GM19043 (cell line): ENCODE data around the gene UBE4A.
"Not testable (repeated sequence)": the region's sequence is repeated elsewhere in the genome, so short reads cannot be mapped to it uniquely, and the experiment has no call there.

Source experiments
- ATAC-seq: cut with Tn5 transposase; IDR thresholded peaks from one replicate; pipeline ENCODE4 v1.9.1; 2021; ENCODE audit warnings: low read depth; ENCODE audit not compliant: unreplicated experiment

Gene UBE4A

DNA sequence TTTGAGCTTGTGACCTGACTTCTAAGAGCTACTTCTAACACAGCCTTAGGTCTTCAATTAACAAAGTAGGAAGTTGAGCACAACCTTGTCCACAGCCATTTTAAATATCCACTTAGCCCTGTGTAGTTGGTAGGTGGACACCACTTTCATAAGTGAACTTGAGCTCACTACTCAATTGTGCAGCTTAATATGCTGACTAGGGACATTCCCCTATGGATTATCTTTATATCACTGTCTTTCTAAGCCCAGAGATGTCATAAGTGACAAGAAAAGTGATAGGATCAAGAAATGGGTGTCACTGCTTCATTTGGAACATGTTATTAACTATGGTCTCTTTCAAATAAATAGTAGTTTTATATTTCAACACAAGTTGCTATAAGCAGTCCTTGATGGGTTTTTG lies 38.0 kb downstream of the UBE4A start:
- ATAC-seq, result no peak

DNA sequence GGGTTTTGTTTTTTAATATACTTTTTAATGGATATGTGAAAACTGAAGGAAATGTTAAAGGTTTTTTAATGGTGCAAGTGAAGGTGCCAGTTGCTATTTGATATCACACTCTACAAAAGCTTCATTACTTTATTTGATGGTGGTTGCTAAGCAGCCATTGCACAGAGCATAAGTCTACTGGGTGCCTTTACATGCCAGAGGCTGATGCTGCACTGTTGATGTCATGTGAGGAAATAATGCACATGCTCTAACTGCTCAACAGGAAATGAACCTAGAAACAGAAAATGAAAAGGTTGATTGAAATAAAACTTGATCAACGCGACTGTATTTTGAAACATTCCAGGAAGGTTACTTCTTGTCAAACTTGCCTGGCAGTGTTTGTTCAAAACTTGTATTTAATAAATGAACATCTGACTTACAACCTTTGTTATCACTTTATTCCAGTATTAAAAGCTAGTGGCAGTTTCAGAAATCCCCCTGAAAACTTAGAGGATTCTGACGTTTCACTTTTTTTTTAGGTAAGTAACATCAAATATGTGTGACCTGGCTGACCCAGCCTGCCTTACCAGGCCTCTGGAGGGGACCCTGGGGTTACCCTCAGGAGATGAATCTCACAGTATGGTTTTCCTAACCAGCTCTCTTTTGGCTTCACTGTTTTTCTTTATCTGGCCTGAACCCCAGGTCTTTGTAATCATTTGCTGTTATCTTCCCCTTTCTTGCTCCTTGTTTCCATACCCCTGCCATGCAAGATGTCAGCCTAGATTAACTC lies 39.6 kb downstream of the UBE4A start:
- no peak for ATAC-seq

DNA sequence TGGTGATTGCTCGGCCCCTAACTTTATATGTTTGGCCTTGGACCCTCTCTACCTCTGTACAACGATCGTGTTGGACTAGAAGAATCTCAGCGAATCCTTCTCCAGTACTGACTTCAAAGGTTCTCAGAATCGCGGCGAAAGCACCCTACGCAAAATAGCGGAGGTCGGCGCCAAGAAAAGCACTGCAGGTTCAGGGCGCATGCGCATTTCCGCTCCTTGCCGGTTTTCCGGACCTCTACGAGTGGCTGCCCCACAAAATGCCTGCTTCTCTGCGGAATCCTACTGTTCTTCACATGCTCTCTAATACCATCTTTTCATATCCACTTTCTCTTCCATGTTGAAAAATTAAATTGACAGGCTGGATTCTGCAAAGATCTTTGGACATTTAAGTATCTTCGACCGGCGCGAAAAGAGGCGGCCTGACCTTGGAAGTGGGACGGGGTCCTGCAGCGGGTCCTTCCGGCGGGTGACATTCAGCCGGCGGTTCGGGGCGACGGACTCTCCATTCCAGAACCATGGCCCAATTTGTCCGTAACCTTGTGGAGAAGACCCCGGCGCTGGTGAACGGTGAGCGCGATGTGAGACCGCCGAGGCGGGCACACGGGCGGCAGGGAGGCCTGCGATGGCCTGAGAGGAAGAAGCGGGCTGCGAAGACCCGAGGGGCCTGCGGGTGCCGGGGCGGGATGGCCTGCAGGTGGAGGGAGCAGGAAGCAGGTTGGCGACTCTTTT lies 41.9 kb downstream of the UBE4A start, which contains the start of gene ATP5MG:
Gene ATP5MG (plus strand): TSS at position 456 of the 729 bp plus-strand sequence. CDS start 60 bp downstream, at position 516.
- ATAC-seq, result no peak

DNA sequence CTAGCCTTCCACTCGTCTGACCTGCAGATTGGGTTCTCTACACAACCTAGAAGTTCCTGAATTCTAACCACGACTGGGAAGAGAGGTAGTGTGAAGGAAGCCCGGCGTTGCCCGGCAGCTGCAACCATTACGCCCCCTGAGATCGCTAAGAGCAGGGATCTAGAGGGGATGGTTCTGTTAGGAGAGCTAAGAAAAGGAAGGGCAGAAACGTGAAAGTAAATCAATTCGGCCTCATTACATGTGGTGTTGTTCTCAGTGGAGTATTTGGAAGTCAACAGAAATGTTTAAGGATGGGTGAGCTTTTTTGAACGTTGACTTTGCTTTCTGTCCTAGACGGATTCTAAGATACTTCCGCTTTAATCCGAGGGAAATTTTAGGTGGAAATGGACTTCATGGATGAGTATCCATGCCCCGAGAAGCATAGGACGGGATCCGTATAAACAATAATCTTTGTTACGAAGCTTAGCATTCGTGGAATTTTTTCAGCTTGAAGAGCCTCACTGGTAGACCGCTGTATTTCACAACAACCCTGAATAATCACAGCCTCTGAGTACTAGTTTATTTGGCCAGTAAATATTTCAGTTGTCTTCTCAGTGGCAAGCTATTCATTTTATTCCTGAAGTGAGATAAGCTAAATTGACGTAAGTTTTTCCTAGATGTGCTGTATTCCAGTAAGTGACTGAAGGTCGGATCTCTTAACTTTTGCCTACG lies 42.6 kb downstream of the UBE4A start:
- no peak for ATAC-seq

DNA sequence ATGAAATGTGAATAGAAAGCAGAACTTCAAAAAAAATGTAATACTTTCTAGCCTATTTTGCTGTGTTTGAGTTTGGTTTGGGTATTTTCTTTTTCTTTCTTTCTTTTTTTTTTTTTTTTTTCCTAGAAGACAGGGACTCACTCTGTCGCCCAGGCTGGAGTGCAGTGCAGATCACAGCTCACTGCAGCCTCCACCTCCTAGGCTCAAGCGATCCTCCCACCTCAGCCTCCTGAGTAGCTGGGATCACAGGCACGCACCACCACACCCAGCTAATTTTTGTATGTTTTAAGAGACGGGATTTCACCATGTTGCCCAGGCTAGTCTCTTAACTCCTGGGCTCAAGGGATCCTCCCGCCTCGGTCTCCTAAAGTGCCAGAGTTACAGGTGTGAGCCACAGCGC lies 43.2 kb downstream of the UBE4A start:
- not testable (repeated sequence) for ATAC-seq

DNA sequence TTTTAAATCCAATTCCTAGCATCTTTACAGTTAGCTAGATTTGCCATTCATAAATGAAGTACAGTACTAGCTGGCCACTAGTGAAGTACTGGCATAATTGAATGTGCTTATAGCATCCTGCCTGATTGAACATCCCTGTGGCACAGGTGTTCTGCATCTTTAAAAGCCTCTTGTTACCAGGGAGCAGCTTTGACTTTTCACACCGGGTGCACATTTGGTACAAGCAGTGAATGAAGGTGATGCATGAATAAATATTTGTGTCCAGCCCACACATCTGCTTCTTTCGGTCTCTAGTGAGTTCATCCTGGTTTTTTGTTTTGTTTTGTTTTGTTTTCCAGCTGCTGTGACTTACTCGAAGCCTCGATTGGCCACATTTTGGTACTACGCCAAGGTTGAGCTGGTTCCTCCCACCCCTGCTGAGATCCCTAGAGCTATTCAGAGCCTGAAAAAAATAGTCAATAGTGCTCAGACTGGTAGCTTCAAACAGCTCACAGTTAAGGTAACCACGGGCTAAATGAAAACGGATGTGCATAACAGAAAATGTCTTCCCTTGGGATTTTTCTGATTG lies 47.3 kb downstream of the UBE4A start:
- ATAC-seq, result no peak

DNA sequence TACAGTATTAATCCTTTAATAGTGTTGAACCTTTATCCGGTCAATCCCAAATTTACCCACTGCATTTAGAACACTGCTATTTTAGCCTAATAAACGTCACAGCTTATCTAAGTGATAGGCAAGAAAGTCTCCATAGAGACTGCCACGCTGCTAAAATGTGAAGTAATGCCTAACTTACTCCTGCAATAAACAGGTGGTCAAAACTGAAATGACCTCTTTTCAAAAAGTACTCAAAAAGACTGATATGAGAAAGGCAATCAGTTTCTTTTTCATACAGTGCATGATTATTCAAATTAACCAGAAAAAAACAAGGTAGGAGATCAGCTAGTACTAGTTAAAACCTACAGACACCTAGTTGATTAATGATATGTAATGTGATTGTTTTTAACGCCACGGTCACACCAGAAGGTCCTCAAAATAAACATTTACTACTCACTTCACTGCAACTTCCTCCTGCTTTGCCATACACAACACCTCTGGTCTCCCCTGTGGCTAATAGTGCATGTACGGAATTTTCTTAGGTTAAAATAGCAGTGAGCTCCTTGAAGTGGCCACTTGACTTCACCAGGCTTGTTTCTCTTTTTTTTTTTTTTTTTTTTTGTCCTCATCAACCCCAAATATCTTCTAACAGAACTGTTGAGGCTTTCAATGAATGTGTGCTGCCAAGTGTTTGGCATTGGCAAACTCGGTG lies 50.8 kb downstream of the UBE4A start:
- ATAC-seq, result no peak

DNA sequence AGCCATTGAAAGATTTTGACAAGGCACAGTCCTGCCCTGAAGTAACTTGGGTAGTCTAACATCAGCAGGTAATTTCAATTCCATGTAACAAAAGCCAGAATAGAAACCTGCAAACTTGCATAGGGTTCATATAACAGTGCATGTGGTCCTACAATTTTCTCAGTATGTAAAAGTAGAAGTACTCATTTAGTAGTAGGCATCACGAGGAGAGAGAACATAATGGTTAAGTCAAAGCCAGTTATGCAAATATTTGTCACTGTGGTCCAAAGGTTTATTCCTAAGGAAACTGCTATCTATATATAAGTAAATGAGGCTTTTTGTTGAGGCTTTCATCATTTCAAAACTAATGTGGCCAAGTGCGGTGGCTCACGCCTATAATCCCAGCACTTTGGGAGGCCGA lies 52.1 kb downstream of the UBE4A start:
- no peak for ATAC-seq

DNA sequence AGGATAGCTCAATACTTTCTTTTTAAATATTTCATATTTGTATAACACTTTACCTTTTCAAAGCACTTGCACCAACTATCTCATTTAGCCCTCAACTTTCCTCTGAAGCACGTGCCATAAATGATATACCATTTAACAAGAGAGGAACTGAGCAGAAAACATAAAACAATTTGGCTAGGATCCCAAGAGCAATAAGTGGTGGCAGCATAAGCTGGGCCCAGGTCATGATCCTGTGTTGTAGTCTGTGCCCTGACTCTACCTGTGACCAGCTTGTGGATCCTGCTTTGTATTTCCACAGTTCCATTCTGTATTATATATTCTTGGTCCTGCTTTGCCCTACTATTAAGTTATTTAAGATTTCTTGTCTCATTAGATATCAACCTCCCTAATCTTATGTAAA lies 53.5 kb downstream of the UBE4A start:
- no peak for ATAC-seq

DNA sequence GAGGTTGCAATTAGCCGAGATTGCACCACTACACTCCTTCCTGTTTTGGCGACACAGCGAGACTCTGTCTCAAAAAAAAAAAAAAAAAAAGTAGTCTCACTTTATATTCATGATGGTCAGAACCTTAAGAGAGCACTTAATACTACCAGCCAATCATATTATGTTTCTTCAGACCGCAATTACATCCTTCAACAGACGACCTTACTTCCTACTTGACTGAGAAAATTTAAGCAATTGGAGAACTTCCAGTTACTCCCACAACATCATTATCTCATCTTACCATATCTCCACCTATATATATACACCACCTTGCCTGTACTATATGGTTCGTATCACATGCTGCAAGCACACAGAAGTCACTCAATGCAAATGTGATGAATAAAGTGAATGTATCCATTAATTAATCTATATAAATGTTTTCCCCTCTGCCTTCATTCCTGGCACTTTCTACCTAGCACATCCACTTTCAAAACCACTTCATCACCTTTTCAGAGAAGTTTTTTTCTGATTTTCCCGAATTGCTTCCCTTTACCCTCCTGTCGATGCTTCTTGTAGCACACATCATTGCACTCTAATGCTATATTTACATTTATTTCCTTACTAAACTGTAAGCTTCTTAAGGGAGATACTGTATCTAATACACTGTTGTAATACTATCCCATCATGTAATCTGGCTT lies 55.8 kb downstream of the UBE4A start:
- no peak for ATAC-seq

DNA sequence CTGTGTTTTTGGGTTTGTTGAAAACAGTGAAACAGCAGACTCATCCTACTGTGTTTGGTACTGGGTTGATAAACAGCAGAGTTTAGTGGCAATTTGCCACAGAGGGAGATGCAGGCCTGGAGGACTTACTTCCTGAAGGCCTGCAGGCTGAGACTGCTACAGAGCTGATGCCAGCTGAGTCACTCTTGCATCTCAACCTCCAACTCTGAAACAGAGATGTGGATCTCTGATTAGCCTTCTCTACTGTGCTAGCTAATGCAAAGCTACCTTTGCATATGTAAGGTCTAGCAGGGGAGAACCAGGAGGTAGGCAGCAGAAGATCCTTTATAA lies 56.3 kb downstream of the UBE4A start:
- ATAC-seq, result no peak

DNA sequence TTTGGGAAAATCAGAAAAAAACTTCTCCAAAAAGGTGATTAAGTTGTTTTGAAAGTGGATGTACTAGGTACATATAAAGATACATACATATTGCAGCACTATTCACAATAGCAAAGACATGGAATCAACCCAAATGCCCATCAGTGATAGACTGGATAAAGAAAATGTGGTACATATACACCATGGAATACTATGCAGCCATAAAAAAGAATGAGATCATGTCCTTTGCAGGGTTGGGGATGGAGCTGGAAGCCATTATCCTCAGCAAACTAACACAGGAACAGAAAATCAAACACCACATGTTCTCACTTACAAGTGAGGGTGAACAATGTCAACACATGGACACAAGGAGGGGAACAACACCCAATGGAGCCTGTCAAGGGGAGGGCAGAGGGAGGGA lies 57.5 kb downstream of the UBE4A start:
- not testable (repeated sequence) for ATAC-seq

DNA sequence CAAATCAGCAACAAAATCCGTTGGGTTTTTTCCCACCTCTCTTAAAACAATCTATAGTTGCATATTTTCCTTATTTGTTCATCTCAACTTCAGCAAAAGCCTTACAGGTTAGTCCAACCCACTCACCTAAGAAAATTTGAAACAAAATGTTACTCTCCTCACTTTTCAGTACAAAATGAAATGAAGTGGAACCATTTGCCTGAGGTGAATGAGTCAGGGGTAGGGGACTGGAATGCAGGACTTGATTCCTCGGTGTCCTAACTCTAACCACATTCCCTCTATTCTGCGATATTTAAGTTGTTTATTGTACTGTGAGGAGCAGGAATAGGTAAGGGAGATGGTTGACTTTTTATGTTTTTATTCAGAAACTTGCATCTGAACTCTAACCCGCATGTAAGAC lies 58.4 kb downstream of the UBE4A start:
- ATAC-seq, result no peak

DNA sequence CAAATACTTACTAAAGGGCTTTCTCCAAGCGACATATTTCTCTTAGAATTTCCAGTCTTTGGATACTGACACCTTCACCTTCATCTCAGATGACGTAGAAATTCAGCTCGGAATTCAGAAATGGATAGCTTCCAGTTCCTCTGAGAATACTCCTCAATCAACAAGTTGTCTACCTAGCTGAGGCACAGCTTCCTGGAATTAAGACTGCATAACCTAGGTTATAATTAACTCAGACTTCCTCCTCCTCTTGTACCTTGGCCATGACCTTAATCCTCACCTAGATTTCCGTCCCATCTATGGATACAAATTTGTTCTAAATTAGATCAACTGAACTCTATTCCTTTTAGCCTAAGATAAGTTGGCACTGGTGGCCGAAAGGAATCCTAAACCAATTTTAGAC lies 59.4 kb downstream of the UBE4A start:
- no peak for ATAC-seq

DNA sequence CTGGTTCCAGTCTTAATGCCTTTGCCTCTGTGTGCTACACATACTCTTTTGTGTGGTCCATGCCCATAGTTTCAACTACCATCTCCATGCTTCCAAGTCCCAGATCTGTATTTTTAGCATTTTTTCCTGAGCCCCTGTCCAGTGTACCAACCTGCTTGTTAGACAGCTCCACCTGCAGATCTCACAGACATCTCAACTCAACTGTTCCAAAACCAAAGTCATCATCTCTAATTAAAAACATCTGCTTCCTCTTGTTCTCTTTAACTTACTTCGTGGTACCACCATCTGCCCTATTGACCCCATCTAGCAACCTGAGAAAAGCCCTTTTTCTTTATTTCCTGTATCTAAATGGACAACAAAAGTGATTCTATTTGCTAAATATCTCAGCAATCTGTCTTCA lies 68.3 kb downstream of the UBE4A start:
- no peak for ATAC-seq

DNA sequence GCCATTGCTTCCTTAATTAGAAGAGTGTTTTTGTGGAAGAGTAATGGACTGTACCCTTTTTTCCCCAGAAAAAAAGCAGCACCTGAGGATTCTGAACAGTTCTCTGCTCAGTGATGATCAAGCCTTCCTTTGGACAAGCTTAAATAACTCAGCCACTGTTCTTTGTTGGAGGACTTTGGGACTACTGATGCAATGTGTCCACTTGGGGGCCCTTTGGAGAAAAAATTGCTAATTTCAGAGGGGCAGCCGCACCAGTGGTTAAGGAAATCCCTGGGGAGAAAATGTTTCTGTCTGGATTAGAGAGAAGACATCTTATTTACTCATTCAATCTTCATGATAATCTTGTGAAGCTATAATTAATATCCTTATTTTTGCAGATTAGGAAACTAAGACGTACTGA lies 71.6 kb downstream of the UBE4A start:
- ATAC-seq, result no peak

DNA sequence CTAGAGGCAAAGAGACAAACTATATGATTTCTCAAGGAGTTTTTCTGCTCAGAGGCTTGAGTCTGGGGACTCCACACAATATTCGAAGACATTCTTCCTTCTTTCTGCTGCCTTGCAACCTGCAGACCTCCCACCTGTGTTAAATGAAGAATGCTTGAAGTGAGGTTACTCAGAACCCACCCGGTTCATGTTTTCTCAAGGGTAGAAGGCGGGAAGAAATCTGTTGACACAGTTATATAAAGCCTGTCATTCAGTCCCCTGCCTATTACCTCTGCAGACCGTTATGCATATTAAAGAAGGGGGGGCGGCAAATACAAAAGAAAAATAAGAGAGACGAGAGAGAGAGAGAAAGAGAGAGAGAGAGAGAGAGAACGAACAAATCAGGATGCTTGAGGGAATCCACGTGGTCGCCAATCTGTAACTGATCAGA lies 74.7 kb downstream of the UBE4A start:
- no peak for ATAC-seq

DNA sequence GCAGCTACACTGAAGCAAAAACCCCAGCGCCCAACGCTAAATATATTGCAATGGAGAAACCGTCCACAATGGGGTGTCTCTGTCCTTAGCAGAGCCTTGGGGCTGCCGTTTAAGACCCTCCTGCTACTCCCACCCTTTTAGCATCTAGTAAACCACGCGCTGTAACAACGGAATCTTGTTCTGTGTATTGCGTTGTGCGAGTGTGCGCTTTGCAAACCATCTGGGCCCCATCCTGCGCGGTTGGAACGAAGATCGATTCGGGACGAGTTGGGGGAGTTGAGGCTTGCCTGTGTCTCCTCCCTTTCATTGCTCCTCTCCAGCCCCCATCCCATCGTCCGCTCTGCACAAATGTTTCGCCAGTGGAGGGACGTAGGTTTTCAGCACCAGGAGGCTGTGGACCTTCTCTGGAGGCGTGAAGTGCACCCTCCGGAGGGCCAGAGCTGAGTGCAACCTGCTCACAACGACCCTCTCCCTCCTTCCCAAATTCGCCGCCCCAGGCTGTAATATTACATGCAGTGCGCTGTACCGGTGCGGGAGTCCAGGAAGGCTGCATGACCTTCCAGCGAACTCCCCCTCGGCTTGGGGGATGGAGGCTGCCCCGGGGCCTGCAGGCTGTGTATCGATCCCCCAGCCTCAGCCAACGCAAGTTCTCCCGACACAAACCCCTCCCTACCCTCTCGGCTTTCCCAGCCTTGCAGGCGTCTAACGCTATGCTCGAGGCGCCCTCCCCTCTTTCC lies 75.3 kb downstream of the UBE4A start:
- no peak for ATAC-seq

DNA sequence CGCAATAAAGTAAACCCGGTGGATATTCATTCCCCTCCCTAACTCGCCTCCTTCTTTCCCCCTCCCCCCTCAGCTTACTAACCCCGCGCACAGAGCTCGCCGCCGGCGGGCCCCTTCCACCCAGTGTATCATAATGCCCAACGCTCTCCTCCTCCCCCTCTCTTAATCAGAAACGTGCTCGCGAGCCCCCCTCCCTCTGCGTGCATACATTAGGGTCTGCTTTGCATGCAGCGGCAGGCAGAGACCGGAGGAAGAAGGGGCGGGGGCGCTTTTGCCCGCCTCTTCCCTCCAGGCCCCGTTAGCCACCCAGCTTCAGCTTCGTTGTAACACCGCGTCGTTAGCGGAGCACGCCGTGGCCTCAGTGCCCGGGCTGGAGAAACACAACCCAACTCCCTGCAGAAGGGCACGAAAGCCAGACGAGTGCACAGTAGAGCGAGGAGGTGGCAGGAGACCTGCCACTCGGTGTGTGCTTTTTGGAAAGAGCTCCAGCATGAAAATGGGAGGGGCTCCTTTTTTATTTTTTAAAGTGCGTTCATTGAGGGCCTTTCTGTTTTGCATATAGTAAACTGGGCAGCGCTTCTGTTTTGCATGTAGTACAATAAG lies 76.0 kb downstream of the UBE4A start:
- ATAC-seq, result peak; percentile 31
